ENCODE data around the gene PPARD.

Gene PPARD

DNA sequence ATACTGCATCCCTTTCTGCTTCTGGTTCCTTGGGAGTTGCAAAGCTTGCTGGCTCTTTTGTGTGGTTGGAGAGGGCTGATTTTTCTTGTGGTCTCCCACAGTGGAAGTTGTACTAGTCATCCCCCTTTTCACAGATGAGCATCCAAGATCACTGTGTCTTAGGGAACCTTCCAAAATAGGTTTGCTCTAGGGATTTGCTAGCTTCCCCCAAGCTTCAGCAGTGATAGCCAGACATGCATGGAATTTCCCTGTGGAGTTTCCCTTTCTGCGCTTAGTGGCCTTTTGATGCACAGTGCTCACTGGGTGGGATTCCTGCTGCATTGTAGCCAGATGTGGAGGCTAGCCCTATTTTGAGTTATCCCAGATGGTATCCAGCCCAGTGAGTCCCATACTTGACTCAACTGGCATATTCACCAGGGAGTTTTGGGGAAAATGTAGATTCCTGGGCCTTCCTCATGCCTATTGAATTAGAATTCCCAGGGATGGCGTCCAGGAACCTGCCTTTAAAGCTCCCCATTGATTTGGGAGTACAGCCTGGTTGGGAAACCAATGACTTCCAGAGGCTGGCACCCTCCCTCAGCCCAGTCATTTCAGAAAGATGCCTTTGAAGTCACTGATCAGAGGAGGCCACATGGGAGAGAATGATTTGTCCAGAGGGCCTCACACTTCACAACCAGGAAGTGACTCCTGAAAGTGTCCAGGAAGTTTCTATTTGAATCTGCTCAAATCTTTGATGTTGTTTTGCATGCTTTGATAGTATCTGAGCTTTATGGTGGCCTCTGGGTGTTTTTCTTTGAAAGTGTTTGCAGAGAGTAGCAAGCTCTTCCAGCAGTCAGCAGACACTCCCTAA, 25.9 kb downstream of the PPARD start:
- TF ChIP-seq, protein P1, sequence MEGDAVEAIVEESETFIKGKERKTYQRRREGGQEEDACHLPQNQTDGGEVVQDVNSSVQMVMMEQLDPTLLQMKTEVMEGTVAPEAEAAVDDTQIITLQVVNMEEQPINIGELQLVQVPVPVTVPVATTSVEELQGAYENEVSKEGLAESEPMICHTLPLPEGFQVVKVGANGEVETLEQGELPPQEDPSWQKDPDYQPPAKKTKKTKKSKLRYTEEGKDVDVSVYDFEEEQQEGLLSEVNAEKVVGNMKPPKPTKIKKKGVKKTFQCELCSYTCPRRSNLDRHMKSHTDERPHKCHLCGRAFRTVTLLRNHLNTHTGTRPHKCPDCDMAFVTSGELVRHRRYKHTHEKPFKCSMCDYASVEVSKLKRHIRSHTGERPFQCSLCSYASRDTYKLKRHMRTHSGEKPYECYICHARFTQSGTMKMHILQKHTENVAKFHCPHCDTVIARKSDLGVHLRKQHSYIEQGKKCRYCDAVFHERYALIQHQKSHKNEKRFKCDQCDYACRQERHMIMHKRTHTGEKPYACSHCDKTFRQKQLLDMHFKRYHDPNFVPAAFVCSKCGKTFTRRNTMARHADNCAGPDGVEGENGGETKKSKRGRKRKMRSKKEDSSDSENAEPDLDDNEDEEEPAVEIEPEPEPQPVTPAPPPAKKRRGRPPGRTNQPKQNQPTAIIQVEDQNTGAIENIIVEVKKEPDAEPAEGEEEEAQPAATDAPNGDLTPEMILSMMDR (IDR thresholded peaks at IDR 0.05): no peak
- H3K4me1 Mint-ChIP-seq: peaks cover 63% of the 10 kb centered on the region
- H3K4me3 Mint-ChIP-seq: no peak overlapping the region
- H3K27ac Mint-ChIP-seq: peak overlapping the region; percentile 57
- DNase-seq: no peak
- H3K9me3 Mint-ChIP-seq: no peaks in the 10 kb centered on the region
- peaks cover 3% of the 10 kb centered on the region for H3K27me3 Mint-ChIP-seq (ENCODE audit: low read depth, poor library complexity)
- peaks cover 15% of the 10 kb centered on the region for H3K36me3 Mint-ChIP-seq (ENCODE audit: low read depth)

DNA sequence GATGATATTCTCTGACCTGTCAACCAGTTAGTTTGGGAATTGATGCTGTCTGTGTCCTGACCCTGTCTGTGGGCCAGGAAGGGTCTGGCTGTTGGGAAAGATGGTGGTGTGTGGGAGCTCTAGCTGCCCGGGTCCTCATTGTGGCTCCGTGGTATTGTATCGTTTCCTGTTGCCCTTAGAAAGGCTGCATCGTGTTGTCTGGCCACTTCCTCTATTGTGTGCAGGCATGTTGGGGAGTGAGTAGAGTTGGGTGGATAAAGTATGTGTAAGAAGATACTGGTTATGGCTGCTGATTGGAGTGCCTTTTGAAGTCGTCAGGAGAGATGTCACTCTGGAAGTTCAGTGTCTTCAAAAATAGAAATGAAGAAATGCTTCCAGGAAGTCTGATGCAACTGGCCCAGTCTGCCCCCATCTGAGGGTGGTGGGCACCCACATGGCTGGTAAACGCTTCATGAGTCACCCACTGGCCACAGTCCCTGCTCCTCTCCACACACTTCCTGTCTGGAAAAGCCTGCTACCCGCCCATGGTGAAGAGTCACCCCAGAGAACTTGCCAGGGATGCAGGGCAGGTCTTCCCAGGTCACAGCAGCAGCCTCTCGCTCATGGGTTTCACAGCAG, 27.9 kb downstream of the PPARD start:
- Mint-ChIP-seq H3K4me1 (peaks cover 58% of the 10 kb centered on the region), H3K4me3 (no peak overlapping the region)
- TF ChIP-seq, protein P1 (IDR thresholded peaks at IDR 0.05): no peak

DNA sequence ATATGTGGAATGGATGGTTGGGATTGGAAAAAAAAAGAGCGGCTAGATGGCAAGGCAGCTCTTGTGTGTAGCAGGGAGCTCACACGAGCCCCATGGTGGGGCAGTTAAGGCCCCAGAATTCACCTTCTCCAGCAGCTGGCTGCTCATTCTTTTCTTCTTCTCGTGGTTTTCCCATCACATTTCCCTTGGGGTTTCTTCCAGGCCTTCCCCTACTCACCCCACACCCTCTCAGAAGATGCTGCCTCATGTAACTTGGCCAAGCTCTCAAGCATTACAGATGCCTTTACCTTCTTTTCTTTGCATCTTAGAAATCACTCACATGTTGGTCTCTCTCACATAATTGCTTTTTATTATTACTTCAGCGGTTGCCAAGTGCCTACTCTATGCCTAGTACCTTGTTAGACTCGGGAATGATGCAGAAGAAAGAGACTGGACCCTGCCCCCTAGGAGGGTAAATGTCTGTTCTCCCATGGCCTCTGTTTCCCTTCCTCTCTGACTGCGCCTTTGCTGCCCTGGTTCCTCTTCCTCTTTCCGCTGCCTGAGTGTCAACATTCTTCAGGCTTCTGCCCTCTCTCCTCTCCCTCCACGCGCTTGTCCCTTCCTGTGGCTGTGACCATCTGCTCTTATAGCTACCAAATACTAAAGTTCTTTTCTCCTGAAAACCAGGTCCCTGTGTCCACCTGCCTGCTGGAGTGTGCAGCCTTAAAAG, 28.6 kb downstream of the PPARD start:
- TF ChIP-seq, protein P1 (IDR thresholded peaks at IDR 0.05): no peak
- Mint-ChIP-seq H3K9me3 (peaks cover 4% of the 10 kb centered on the region), H3K36me3 (ENCODE audit: low read depth) (peaks cover 23% of the 10 kb centered on the region), H3K4me3 (peak overlapping the region; percentile 33), H3K27me3 (ENCODE audit: low read depth, poor library complexity) (peaks cover 3% of the 10 kb centered on the region), H3K4me1 (peaks cover 51% of the 10 kb centered on the region), H3K27ac (peak overlapping the region; percentile 78)
- DNase-seq: no peak

More for the DNA sequence above, 27.9 kb downstream of the PPARD start:
- DNase-seq: no peak
- Mint-ChIP-seq H3K9me3 (peaks cover 4% of the 10 kb centered on the region), H3K27ac (peak overlapping the region; percentile 83), H3K27me3 (ENCODE audit: low read depth, poor library complexity) (peaks cover 3% of the 10 kb centered on the region), H3K36me3 (ENCODE audit: low read depth) (peaks cover 28% of the 10 kb centered on the region)

DNA sequence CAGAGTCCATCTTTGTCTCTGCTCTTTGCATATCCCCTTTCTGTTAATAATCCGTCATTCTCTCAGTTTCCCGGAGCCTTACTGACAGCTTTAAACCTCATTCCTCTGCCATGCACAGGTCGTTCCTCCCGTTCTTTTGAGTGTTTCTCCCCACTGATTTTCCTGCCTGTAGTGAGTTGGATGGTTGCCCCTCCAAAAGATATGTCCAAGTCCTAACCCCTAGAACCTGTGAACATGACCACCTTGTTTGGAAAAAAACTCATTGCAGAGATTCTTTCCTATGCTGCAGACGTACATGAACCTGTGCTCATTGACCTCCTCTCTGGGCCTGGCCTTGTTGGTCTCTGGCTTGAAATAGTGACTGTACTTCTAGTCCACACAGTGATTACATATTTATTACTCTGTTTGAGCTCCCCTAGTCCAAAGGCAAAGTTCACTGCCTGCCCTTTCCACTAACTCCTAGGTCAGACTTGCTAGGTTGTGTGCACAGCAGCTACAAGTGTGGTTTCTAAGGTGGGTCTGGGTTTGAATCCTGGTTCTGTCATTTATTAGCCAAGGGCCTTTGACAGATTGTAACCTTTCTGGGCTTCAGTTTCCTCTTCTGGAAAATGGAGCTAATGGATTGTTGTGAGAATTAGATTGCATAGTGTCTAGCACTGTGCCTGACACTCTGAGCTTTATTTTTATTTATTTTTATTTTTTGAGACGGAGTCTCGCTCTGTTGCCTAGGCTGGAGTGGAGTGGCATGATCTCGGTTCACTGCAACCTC, 29.3 kb downstream of the PPARD start:
- DNase-seq: no peak
- H3K36me3 Mint-ChIP-seq (ENCODE audit: low read depth): peaks cover 19% of the 10 kb centered on the region
- peaks cover 48% of the 10 kb centered on the region for H3K4me1 Mint-ChIP-seq
- peak overlapping the region; percentile 29 for H3K4me3 Mint-ChIP-seq
- H3K9me3 Mint-ChIP-seq: peaks cover 4% of the 10 kb centered on the region
- H3K27me3 Mint-ChIP-seq (ENCODE audit: low read depth, poor library complexity): peaks cover 3% of the 10 kb centered on the region
- TF ChIP-seq, protein P1 (IDR thresholded peaks at IDR 0.05): no peak
- H3K27ac Mint-ChIP-seq: peak overlapping the region; percentile 78

DNA sequence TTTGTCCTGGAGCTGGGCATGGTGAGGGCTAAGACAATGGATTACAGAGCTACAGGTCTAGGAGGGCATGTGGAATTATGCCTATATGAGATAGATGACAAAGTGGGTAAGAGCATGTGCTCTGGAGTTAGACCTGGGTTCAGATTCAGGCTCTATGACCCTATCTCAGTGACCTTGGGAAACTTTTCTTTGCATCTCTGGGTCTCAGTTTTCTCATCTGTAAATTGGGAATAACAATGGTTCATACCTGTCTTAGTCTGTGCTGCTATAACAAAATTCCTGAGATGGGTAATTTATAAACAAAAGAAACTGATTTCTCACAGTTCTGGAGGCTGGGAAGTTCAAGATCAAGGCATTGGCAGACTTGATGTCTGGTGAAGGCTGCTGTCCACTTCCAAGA, 30.3 kb downstream of the PPARD start:
- H3K27ac Mint-ChIP-seq: no peak overlapping the region
- TF ChIP-seq, protein P1 (IDR thresholded peaks at IDR 0.05): no peak
- peaks cover 52% of the 10 kb centered on the region for H3K4me1 Mint-ChIP-seq
- peaks cover 13% of the 10 kb centered on the region for H3K36me3 Mint-ChIP-seq (ENCODE audit: low read depth)
- H3K27me3 Mint-ChIP-seq (ENCODE audit: low read depth, poor library complexity): no peaks in the 10 kb centered on the region
- DNase-seq: no peak
- peaks cover 4% of the 10 kb centered on the region for H3K9me3 Mint-ChIP-seq
- no peak overlapping the region for H3K4me3 Mint-ChIP-seq
